NCI-H82 treated with DMSO at 0.1 percent for 48 hours (cell line): ENCODE measurements around the gene MX2.

Source experiments
- DNase-seq: peaks from one replicate; lab custom pipeline; 2025; ENCODE audit not compliant: unreplicated experiment; lab: John Stamatoyannopoulos, UW

Gene MX2

DNA sequence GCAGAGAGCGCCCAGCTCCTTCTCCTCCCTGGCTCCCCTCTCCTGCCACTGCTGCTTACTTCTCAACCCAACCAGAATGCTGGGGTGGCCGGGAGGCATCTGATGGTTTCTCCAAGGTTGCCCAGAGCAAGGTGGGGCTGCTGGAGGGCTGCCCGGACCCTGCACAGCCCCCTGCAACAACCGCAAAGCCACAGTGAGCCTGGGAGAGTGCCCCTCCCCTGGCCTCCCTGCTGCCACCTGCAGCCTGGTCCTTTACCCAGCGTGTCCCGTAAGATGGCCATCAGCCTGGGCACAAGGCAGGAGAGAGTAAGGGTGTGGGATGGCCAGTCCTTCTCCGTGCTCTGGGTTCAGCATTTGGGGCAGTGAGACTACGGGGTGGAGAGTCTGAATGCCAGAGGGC, 17.0 kb downstream of the MX2 start:
- DNase-seq, result no peak

DNA sequence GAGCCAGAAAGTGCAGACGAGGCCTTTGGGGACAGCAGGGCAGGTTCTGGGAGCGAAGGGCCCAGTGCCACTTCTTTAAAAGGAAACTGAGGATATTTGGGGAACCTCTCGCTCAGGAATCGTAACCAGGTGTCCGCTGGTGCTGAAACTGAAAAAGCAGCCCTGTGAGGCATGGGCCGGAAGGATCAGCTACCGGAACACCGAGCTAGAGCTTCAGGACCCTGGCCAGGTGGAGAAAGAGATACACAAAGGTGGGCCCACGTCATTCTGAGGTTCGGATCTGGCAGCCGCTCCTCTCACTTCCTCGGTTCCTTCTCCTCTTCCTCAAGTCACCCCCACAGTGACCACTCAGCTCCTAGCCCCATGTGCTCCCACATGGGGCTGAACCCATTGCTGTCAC, 18.1 kb downstream of the MX2 start:
- DNase-seq, result no peak

DNA sequence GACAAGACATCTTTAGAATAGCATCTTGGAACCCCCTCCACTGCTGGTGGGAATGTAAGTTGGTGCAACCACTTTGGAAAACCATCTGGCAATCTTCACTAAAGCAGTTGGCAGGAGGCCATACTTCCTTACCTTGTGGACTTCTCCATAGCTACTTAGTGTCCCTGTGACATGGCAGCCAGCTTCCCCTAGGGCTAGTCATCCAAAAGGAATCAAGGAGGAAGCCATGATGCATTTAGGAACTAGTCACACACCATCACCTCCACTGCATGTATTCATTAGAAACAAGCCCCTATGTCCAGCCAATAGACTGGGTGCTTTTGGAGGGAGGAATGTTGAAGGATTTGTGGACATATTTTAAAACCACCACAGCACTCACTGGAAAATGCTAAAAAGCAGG, 19.9 kb downstream of the MX2 start:
- no peak for DNase-seq

DNA sequence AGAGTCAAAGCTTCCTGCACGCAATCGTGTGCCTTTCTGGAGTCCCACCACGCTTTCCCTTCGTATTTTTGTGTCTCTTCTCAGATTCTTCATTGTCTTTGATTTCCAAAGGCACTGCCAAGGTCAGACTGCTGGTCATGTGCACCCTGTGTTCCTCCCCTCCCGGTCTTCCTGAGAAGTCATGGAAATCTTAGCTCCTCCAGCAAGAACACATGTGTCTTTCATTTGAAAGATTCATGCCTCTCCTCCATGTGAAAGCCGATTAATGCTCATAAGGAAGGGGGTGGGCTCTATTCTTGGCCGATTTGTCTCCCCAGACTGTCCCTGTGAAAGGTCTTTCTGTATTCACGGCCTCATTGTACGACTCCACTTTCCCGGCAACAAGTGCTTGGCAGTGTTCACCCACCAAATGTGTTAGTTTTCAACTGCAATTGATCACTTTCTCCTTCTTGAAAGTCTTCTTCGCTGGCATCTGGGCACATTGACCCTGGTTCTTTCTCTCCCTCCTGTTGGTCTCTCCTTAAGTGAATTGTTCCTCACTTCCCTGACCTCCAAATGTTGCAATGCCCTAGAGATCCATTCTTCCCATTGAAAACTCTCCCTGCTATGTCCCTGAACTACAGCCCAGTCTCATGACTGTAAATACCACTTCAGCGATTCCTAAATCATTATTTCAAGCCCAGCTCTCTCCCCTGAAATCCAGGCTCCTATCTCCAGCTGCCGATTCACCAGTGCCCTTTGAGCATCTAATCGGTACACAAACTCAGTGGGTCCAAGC, 25.4 kb downstream of the MX2 start:
- no peak for DNase-seq

DNA sequence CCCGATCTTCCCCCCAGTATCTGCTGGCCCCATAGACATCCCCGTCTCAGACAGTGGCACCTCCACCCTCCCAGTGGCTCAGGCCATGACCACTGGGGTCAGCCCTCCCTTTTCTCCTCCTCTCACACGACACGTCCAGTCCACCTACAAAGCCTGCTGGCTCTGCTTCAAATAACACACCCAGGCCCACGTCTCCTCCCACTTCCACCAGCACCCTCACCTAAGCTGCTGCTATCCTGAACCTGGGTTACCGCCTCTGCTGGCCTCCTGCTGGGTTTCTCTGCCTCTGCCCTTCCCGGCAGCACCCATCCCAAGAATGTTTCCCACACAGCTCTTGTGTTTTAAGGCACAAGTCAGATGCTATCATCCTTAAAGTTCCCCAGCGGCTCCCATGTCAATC, 26.0 kb downstream of the MX2 start:
- no peak for DNase-seq

DNA sequence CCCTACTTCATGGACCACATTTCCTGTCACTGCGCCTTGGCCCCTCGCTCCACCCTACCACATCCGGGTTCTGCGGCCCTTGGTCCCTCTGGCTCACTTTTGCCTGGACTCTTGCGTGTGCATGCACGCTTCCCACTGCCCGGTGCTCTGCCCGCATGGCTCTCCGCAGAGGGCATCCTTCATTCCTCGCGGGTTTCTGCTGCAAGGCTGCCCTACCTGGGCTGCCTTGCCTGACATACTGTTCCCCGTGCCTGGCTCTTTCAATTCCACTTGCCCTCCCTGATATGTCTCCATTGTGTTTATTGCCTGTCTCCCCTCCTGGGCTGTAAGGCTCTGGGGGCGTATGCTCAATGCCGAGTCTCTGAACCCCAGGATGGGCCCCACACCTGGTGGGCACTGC, 26.4 kb downstream of the MX2 start:
- no peak for DNase-seq

DNA sequence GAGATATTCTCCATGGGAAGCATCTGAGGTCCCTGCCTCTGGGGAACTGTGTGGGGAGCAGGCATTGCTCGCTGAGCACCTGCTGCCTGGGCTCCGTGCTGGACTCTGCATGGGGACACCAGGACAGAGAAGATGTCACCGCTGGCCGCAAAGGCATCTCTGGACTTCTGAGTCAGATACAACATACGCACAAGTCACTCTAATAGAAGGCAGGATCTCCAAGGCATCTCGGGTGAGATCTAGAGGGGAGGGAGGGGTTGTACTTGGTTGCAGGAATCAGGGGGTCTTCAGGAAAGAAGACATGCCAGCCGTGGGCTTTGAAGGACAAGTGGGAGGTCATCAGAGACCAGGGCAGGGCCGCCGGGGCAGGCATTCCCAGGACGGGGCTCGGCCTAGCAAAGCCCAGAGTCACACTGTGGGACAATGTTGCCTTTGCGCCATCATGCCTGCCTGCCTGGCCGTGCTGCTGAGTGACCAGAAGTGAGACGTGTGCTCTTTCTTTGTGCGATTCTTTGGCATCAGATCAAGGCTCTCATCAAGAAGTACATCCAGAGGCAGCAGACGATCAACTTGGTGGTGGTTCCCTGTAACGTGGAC, 28.3 kb downstream of the MX2 start:
- no peak for DNase-seq

DNA sequence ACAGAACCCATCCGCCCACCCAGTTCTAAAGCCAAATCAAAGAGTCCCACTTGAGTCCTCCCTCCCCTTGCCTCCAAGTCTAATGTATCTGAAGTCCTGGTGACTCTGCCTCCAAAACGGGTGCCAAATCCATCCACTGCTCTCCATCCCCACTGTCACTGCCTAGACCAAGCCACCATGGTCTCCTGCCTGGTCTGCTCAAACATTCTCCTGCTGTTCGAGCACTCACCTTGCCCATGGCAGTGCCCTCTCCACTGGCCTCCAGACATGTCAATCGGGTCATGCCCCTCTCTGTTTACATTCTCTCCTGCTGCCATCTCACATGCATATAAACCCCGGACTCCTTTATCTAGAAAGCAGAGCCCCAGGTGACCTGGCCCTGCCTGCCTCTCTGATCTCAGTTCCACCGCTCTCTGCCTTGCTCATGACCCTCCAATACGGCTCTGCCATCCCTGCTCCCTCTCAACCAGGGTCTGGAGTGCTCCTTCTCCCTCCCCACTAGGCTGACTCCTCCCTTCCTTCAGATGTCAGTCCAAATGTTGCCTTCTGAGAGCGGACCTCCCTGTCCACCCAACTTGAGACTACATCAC, 32.1 kb downstream of the MX2 start:
- no peak for DNase-seq

DNA sequence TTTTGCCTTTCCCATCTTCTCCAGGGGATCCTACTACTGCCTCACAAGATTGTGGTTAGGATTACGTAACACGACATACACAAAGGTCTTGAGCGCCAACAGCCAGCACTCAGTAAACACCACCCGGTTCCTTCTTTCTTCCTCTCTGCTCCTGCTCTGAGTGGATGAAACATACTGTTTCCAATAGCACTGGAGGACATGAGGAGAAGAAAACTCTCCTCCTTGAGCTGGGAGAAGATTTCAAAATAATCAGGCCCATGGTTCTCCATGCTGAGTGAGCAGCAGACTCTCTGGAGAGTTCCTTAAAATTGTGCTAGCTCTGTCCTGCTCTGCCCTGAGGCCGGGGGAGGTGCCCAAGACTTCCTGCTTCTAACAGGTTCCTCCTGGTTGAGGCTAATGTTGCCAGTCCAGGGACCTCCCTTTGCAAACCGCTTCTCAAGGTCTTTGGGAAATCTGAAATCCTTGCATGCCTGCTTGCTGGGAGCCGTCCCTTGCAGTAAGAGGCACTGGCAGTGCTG, 34.8 kb downstream of the MX2 start:
- DNase-seq, result no peak

DNA sequence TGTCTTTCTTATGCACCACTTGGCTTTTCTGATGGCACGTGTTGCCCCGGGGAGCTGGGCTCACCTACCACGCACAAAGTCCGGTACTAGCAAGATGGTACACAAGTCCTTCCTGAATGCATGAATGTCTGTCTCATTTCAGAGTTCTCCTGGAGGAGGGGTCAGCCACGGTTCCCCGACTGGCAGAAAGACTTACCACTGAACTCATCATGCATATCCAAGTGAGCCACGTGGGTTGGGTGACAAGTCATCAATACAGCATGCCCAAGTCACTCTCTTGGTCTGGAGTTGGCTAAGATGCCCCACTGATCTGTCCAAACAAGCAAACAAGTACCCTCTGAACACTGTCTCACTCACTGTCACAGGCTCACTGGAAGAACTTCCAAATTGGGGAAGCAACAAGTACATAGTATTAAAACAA, 35.7 kb downstream of the MX2 start:
- DNase-seq, result no peak

DNA sequence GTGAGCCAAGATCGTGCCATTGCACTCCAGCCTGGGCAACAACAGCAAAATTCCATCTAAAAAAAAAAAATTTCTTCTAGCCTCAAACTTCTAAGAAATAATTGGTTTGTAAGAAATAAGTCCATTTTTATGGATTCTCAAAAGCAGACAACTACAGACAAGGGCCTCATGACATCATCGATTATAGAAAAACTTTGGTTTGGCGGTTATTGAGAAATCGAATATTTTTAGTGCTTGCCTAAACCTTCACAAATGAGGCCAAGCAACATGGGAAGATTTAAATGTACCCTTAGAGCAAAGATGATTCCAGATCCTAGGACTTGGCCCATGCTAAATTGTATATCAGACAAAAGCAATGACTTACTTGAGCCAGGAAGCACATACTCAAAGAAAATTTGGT, 36.4 kb downstream of the MX2 start:
- no peak for DNase-seq

DNA sequence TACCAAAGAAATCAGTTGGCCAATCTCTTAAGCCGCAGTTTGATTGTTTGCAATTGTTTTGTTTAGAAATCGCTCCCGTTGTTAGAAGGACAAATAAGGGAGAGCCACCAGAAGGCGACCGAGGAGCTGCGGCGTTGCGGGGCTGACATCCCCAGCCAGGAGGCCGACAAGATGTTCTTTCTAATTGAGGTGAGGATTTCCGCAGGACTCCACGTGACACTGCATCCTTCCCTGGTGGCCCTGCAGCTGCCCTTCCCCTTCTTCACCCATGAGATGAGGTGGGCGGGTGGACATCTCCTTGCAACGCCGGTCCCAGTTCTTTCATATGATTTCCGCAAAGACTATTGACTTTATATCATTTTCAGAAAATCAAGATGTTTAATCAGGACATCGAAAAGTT, 37.0 kb downstream of the MX2 start:
- DNase-seq, result no peak

DNA sequence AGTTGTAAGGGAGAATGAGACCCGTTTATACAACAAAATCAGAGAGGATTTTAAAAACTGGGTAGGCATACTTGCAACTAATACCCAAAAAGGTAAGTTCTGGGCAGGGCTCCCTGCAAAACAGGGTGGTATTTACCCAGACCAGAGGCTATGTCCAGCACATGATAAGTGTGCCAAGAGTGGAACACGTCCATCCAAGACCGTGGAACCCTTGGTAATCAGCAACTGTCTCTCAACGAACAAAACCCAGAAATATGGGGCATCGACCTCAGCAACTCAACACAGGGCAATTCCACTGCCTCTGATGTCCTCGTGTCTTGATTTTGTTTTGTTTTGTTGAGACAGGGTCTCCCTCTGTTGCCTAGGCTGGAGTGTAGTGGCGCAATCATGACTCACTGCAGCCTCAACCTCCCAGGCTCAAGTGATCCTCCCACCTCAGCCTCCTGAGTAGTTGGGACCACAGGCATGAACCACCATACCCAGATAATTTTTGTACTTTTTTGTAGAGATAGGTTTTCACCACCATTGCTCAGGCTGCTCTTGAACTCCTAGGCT, 37.5 kb downstream of the MX2 start:
- no peak for DNase-seq

DNA sequence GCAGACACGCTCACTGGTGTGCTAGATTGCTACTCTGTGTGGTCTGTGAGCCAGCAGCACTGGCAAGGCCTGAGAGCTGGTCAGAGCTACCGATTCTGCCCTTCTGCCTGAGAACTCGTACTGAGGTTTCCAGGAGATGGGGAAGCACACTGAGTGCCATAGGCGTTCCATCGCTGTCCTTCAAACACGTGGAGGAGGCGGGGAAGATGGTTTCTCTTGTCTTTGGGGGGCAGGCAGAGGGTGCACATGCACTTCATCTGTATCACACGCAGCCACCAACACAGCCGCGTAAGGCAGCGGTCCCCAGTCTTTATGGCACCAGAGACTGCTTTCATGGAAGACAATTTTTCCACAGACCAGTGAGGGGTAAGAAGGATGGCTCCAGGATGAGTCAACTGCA, 40.4 kb downstream of the MX2 start:
- no peak for DNase-seq

DNA sequence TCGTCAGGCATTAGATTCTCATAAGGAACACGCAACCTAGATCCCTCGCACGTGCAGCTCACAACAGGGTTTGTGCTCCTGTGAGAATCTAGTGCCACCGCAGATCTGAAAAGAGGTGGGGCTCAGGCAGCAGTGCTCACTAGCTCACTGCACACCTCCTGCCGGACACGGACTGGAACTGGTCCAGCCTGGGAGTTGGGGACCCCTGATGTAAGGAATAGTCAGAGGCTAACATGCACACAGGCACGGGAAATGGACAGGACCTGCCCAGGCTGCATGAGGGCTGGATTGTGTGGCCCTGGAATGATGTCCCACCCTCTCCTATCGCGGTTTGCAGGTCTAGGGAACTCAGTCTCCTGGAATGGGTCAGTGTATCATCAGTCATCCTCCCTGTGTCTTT, 41.0 kb downstream of the MX2 start:
- DNase-seq, result no peak

DNA sequence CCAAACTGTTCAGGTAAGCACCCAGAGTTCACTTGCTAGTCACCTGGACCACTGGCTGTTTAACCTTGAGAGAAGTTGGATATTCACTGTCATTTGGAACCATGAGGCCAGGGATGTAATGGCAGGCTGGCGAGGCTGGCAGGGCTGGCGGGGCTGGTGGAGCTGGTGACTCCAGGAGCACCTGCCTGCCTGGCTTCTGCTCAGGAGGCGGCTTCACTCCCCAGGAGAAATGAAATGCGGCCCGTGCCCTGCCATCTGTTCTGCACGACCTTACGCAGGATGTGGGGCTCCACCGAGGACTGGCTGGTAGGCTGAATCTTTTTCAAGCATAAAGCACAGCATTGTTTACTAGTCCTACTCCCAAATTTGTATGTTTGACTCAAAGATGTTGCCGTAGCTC, 41.5 kb downstream of the MX2 start:
- no peak for DNase-seq

DNA sequence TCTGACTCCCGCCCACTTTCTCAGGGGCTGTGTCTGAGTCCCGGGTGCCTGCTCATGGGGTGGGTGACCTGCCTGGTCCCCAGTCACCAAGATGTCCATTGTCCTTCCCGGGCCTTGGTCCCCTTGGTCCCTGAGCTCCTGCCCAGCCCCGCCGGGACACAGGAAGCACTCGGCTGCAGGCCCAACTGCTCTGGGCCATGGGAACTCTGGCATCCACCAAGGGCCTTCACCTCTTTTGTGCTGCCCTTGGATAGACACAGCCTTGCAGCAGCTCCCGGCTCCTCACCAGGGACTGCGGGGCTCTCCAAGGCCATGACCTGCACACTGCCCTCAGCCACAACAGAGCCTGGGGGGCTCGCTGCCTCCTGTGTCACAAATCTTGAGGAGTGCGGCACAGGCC, 42.1 kb downstream of the MX2 start:
- no peak for DNase-seq

DNA sequence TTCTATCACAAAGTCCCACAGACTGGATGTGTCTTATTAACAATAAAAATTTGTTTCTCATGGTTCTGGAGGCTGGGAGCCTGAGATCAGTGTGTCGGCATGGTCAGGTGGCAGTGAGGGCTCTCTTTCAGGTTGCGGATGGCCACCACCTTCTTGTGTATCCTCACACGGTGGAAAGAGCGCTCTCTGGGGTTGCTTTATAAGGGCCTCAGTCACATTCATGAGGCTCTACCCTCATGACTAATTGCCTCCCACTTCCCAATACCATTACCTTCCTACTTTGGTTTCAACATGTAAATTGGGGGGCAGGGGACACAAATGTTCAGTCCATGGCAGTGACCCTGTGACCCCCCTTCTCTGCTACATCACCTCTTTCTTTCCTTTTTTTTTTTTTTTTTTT, 43.5 kb downstream of the MX2 start:
- DNase-seq, result no peak

DNA sequence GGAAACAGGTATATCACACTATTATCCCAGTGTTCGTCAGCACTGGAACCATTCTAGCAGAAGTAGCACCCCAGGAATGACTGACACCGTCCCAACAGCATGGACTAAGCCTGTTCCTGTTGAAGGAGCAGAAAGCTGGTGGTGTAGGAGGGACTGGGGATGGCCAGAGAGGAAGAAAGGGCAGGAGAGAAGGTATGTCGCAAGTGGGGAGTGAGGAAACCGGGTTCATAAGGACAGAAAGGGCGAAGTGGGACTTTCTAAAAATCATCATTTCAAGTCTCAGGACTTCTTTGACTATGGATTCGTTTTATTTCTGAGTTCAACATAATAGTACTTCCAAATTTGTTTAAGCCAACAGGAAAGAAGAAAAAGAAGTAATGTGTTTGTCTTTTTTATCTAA, 44.5 kb downstream of the MX2 start:
- no peak for DNase-seq

DNA sequence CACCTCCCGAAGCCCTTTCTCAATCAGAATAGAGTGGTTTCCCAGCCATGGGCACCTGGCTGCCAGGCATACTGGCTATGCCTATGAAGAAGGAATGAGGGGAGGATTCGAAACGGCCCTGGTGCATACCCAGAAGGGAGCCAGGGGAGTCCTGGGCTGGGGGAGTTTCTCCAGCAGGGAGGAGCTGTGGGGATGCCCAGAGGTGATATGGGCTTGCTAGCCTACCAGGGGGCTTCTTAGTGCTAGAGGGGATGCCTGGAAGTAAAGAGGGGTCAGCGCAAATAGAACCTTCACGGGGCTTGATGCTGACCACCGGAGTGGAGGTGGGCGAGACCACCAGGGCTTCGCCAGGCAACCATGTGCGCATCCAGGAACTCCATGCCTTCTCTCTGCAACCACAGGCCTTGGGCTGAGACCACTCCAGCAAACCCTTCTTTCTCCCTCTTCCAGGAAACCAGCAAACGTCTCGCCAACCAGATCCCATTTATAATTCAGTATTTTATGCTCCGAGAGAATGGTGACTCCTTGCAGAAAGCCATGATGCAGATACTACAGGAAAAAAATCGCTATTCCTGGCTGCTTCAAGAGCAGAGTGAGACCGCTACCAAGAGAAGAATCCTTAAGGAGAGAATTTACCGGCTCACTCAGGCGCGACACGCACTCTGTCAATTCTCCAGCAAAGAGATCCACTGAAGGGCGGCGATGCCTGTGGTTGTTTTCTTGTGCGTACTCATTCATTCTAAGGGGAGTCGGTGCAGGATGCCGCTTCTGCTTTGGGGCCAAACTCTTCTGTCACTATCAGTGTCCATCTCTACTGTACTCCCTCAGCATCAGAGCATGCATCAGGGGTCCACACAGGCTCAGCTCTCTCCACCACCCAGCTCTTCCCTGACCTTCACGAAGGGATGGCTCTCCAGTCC, 46.0 kb downstream of the MX2 start:
- no peak for DNase-seq

DNA sequence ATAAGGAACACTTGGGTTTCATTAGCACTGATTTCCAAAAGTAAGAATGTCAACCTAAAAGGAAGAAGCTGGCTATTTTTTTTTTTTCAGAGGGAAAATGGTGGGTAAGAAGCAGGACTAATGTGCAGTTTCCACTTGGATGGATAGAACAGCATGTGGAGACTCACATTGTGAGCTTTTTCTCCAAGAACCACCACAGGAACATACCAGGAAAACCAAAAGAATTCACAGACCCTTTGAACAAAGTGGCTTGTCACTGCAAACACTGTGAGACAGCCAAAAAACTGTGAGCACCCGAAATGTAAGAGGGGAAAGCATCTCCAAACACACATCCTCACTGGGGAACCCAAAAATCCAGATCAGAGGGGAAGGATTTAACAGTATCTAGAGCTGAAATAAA, 48.5 kb downstream of the MX2 start:
- DNase-seq, result no peak
